GM18498 (cell line): Measurements from ENCODE around the gene AMMECR1.
"Not testable (repeated sequence)": the region's sequence is repeated elsewhere in the genome, so short reads cannot be mapped to it uniquely, and the experiment has no call there.

Experiments
- ATAC-seq: cut with Tn5 transposase; IDR thresholded peaks from one replicate; pipeline ENCODE4 v1.9.1; 2021; ENCODE audit warnings: mild to moderate bottlenecking, moderate library complexity; ENCODE audit not compliant: unreplicated experiment

Gene AMMECR1

DNA sequence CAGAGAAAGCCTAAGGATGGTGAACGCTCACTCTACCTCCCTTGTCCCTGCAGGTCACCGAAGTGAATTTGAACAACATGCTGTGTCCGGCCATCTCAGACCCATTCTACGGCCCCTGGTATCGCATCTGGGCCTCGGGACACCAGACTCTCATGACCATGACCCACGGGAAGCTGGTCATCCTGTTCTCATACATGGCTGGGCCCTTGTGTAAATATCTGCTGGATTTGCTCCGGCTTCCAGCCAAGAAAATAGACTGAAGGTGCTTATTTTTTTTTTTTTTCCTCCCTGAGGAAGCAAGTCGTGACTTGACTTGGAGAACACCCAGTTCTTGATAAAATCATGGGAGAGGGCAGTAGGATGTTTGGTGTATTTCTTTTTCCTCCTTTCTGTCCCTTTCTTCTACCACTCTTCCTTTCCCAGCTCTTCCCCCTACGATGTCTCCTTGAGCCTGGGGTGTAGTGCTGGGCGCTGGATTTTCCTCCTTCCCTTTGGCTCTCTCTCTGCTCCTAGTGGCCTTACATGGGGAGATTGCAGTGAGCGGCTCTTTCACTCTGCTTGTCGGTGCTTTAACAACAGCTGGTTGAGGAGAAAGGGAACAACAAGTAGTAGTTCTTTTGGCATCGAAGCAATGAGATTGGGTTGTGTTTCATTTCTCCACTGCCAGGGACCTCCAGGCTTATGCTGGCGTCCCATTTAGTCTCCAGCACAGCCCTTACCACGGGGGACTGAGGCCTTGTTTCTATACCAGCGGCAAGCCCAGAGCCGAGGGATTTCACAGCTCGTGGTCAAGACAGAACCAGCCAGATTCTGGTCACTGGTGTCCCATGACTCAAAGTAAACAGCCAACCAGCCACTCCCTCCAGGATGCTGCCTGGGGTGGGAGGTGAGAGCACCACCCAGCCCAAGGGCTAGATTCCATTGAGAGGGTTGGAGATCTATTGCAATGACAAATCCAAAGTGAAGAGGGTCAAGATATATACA is 144.4 kb downstream of the AMMECR1 start:
- no peak for ATAC-seq

GRCh38 chrX:110172215-110172614 is 145.7 kb downstream of the AMMECR1 start:
- ATAC-seq: peak; percentile 100

DNA sequence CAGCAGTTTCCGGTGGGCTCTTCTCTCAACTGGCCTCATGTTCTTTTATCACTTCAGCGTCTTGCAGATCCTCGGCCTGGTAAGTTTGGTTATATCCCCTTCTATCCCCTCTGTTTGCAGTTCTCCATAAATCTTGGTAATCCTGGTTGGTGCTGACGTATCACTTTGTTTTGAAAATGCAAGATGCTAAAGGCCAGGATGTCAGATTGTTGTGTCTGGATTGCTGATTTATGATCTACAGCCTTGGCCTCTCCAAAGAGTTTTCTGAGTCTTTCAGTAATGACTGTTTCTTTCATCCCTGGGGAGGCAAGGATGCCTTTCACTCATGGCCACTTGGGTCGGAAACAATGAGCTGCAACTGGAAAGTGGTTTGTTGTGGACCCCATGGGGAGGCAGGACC is 146.4 kb downstream of the AMMECR1 start:
- no peak for ATAC-seq

- no peak for ATAC-seq
Measured at GRCh38 chrX:110170029-110170428, 147.9 kb downstream of the AMMECR1 start.

- no peak for ATAC-seq
Measured at GRCh38 chrX:110168585-110168984, 149.3 kb downstream of the AMMECR1 start.

DNA sequence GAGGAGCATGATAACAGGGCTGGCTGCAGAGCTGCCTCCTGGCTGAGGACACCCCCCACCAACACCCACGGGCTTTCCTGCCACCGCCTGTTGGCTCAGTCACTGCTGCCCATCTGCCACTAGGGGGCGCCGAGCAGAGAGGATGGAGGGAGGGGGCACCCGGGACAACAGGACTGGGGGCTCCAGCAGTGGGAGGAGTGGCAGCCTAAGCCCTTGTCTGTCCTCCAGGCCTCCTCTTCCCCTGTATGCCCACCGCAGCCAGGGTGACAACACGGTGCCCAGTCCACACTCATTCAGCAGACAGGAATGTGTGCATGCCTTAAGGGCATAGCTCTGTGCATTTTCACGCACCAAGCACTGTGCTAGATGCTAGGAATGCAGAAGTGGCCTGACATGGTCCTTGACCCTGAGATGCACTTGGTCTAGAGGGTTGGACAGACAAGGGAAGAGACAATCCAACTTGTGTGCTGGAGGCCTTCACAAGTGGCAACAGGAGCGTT is 149.9 kb downstream of the AMMECR1 start:
- ATAC-seq: no peak

GRCh38 chrX:110163488-110163887 is 154.4 kb downstream of the AMMECR1 start:
- ATAC-seq: no peak

- no peak for ATAC-seq
Measured at GRCh38 chrX:110162867-110163266, 155.0 kb downstream of the AMMECR1 start.

GRCh38 chrX:110162131-110162530 is 155.8 kb downstream of the AMMECR1 start:
- no peak for ATAC-seq

DNA sequence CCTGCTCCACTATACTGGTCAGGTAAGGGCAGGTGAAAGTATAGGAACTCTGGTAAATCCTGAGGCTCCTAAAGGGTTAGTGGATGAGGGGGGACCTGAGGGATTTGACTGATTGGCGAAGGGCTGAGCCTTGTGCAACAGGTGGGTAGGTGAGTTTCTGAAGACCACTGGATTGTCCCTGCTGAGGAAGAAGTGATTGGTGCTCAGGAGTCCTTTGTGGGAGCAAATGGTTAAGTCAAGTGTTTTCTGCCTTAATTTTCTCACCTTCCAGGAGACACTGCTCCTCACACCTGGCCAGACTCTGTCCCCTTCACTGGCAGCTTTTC is 156.6 kb downstream of the AMMECR1 start:
- no peak for ATAC-seq

GRCh38 chrX:110159865-110160264 is 158.0 kb downstream of the AMMECR1 start:
- no peak for ATAC-seq

DNA sequence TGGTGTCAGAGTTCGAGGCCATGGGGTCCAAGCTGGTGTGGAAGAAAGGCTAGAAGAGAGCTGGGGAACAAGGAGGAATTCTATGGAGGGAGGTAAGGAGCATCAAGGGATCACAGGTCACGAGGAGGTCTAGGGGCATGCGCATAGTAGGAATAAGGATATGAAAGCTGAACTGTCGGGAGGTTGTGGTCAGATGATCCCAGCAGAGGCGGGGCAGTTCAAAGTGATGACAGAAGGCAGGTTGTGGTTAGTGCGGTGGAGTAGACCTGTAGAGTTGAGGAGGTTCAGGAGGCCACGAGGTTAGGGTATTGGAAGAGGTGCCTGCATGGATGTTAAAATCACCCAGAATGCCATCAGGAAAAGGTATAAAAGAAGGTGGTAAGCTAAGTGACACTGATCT is 158.7 kb downstream of the AMMECR1 start:
- ATAC-seq: no peak

DNA sequence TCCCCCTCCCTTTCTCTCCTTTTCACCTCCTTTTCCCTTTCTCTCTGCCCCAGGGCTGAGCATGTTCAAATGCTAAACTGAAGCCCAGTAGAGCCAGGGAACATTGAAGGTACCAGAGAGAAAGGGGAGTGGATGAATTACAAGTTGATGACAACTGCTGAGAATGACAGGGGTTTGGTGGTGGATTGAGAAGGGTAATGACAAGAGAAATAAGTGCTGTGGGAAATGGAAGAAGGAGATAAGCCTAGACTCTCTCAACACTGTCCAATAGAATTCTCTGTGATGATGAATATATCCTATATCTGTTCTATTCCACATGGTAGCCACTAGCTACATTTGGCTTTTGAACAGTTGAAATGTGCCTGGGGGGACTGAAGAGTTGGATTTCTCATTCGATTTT is 160.4 kb downstream of the AMMECR1 start:
- no peak for ATAC-seq

DNA sequence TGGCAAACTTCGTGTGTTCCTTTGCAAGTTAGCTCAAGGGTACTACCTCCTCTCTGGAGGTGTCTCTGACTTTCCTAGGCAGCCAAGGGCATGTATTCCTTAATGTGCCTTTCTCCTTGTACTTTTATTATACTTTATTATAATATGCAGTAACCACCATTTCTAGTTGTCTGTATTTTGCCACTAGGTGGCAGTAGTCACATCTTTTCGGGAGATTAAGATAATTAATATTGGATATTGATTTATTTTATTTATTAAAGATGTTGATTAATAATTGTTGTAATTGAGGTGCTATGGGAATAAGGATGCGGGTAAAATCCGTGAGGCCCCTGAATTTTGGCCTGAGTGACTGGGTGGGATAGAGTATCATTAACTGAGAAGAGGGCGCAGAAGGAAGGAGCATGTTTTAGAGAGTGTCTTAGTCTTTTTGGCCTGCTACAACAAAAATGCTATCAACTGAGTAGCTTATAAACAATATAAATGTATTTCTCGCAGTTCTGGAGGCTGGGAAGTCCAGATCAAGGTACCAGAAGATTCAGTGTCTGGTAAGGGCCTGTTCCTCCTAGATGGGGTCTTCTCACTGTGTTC is 161.6 kb downstream of the AMMECR1 start:
- no peak for ATAC-seq

DNA sequence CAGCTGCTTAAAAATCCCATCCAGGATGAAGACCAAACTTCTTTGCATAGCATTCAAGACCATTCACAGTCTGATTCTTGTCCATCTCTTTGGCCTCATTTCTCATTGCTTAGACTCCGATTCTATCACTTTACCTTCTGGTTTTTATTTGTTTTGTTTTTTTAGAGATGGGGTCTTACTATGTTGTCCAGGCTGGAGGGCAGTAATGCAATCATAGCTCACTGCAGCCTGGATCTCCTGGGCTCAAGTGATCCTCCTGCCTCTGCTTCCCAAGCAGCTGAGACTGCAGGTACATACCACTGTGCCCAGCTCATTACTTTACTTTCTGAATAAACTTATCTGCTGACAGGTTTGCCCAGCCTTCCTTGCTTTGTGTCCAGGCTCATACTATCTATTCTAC is 162.1 kb downstream of the AMMECR1 start:
- no peak for ATAC-seq

DNA sequence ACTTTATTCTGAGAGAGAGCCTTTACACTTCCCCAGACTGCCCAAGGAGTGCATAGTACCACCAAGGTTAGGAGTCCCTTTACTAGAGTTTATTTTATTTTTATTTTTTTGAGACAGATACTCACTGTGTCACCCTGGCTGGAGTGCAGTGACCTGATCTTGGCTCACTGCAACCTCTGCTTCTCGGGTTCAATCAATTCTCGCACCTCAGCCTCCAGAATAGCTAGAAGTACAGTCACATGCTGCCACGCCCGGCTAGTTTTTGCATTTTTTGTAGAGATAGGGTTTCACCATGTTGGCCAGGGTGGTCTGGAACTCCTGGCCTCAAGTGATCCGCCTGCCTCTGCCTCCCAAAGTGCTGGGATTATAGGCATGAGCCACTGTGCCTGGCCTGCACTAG is 163.6 kb downstream of the AMMECR1 start:
- not testable (repeated sequence) for ATAC-seq

DNA sequence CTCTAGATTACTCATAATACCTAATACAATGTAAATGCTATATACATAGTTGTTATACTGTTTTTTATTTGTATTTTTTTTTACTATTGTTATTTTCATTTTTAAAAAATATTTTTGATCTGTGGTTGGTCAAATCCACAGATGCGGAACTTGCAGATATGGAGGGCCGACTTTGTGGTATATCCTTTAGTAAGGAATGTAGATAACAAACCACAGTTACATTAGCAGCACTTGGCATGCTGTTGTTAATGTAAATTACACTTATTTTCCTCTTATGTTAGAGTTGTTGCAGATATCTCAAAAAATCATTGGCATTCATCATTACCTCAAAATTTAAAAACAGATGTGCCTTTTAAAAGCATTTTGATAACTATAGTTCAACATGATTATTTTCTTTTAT is 164.0 kb downstream of the AMMECR1 start:
- ATAC-seq: no peak

GRCh38 chrX:110153244-110153643 is 164.6 kb downstream of the AMMECR1 start:
- no peak for ATAC-seq

DNA sequence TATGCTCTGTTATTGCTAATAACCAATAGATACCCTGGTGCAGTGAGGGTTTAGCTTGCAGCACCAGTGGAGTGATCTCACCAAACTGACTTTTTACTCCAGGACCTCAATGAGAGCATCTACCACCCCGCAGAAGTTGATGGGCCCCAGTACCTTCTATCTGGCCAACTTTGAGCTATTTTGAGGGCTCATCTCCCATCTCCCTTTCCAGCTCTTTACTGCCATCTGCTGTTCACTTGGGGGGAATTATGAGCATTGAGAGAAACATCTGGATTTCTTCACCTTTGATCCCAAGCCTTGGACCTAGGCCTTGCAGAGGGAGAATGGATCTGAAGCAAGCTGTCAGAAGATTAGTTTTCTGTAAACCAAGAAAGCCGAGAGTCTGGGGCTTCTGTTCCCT is 171.4 kb downstream of the AMMECR1 start:
- no peak for ATAC-seq

DNA sequence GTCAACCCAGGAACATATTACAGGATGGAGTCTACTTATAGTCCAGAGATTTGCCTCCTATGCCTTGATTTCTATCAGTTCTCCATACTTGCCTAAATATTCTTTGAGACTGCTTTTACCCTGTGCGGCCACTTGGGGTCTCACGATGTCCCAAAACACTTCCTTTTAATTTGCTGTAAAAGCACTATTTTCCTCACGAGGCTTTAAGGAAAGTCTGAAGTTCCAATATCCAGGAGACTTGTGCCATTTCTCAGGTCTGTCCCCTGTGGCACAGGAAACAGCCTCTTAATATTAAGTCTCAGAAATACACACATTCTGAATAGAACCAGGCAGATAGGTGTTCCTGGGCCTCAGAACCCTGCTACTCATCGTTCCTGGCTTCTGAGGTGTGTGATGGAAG is 172.0 kb downstream of the AMMECR1 start:
- ATAC-seq: peak; percentile 74

GRCh38 chrX:110145311-110145710 is 172.6 kb downstream of the AMMECR1 start:
- ATAC-seq: peak; percentile 16
